Fibroblast of lung (primary cell): ENCODE data around the gene EGF. TPM values are rescaled to one million over a fixed set of nuclear protein-coding genes. Genes with fewer than 3 reads are reported as not detected.
"Not testable (repeated sequence)": the region's sequence is repeated elsewhere in the genome, so short reads cannot be mapped to it uniquely, and the experiment has no call there.

ENCODE experiments used
- DNase-seq, 2 donors: peaks; one replicate each; pipeline versions ENCODE4 v3.0.0 to v3.0.0-alpha.2; 2010; ENCODE audit warnings: low read depth in 2 of 2
- H2AFZ ChIP-seq: 2 replicates; pipeline ENCODE4 v1.5.1; 2012; ENCODE audit warnings: low read length, control low read depth, inconsistent platforms
- H3K27ac ChIP-seq: 2 replicates; pipeline ENCODE4 v1.5.1; 2011; ENCODE audit warnings: low read length, control low read depth; ENCODE audit not compliant: insufficient read depth
- H3K27me3 ChIP-seq: 2 replicates; pipeline ENCODE4 v1.5.1; 2011; ENCODE audit warnings: mild to moderate bottlenecking, low read length; ENCODE audit not compliant: control insufficient read depth, insufficient read depth
- H3K36me3 ChIP-seq: 2 replicates; pipeline ENCODE4 v1.5.1; 2011; ENCODE audit warnings: low read length; ENCODE audit not compliant: control insufficient read depth, insufficient read depth
- H3K4me1 ChIP-seq: 2 replicates; pipeline ENCODE4 v1.5.1; 2011; ENCODE audit warnings: low read length; ENCODE audit not compliant: control insufficient read depth, insufficient read depth; ENCODE audit errors: extremely low read depth
- H3K4me2 ChIP-seq: 2 replicates; pipeline ENCODE4 v1.5.1; 2011; ENCODE audit warnings: low read length, control low read depth; ENCODE audit not compliant: insufficient read depth; ENCODE audit errors: extremely low read depth
- H3K4me3 ChIP-seq, 4 experiments: fragments of 200-600 bp in 1 of 4; sonication (generic) in 1 of 4; replicated peaks in 1 of 4; 2 replicates each; pipeline ENCODE4 v1.5.1; 2011 to 2016; ENCODE audit warnings: low read length in 4 of 4, low read depth in 3 of 4, mild to moderate bottlenecking in 3 of 4, control low read depth in 2 of 4, inconsistent platforms in 1 of 4, mixed read lengths in 1 of 4; ENCODE audit not compliant: insufficient read depth in 1 of 4; ENCODE audit errors: control extremely low read depth in 1 of 4
- H3K79me2 ChIP-seq: 2 replicates; pipeline ENCODE4 v1.5.1; 2012; ENCODE audit warnings: mild to moderate bottlenecking, low read length, inconsistent platforms; ENCODE audit not compliant: control insufficient read depth, insufficient read depth
- H3K9ac ChIP-seq: 2 replicates; pipeline ENCODE4 v1.5.1; 2011; ENCODE audit warnings: mild to moderate bottlenecking, low read length, control low read depth; ENCODE audit not compliant: insufficient read depth
- H3K9me3 ChIP-seq: 2 replicates; pipeline ENCODE4 v1.5.1; 2012; ENCODE audit warnings: low read depth, low read length; ENCODE audit not compliant: control insufficient read depth, insufficient read depth
- H4K20me1 ChIP-seq: 2 replicates; pipeline ENCODE4 v1.5.1; 2011; ENCODE audit warnings: low read length; ENCODE audit not compliant: control insufficient read depth, insufficient read depth; ENCODE audit errors: extremely low read depth
- EZH2 ChIP-seq: IDR thresholded peaks from 2 replicates; pipeline ENCODE4 v1.5.1; 2012; ENCODE audit warnings: low read length, control low read depth, mild to moderate bottlenecking; ENCODE audit errors: missing control alignments
- polyA plus RNA-seq, 2 donors: library from polyadenylated mRNA; depleted of rRNA in 1 of 2; stranded (reverse) in 1 of 2; unstranded in 1 of 2; fragments of >200 nt; gene quantifications; 2 replicates each; pipeline ENCODE4 v1.2.1, GENCODE V29; 2011 to 2012; ENCODE audit warnings: missing spikeins in 1 of 2
- total RNA-seq: library from RNA; depleted of rRNA; stranded (reverse); fragments of >200 nt; gene quantifications from 2 replicates; pipeline ENCODE4 v1.2.1, GENCODE V29; 2014
- TF ChIP-seq, protein P1 (sequence below), 2 donors: IDR thresholded peaks in 1 of 2; conservative IDR thresholded peaks in 1 of 2; 1 replicate in 1 of 2; 2 replicates in 1 of 2; pipeline ENCODE4 v1.5.1; 2011 to 2012; ENCODE audit warnings: low read length in 2 of 2, control low read depth in 1 of 2, inconsistent platforms in 1 of 2, low read depth in 1 of 2, mild to moderate bottlenecking in 1 of 2

The EGF gene
- total and polyA plus RNA-seq, 2 donors (not counting 1 experiment from before 2014, with no cell fraction given), result 0.59 to 0.83 TPM

DNA sequence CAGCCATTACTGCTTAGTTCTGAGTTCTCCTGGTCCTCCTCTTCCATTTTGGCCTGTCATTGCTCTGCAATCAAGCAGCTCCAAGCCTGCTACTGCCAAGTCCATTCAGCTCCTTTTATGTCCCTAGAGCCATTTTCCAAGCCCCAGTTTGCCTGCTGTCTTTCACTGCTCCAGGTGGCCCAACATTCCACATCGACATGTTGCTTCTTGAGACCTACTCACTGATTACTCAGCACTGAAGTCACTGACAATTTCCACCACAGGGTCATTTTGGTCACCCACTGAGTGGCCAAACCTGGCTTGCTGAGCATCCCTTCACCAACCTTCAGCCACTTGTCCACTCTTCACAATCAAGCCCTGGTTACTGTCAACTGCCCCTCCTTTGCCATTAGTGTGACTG, 37.6 kb upstream of the EGF start:
- no peaks in the 10 kb centered on the region for H4K20me1 ChIP-seq
- H3K27ac ChIP-seq, result no peak overlapping the region
- no peaks in the 10 kb centered on the region for H3K79me2 ChIP-seq
- DNase-seq, result no peak
- H3K9me3 ChIP-seq, result no peaks in the 10 kb centered on the region
- H3K9ac ChIP-seq, result no peak overlapping the region
- H3K27me3 ChIP-seq, result no peaks in the 10 kb centered on the region
- no peak overlapping the region for H2AFZ ChIP-seq
- no peak overlapping the region for H3K4me3 ChIP-seq
- no peak overlapping the region for H3K4me2 ChIP-seq
- no peaks in the 10 kb centered on the region for H3K36me3 ChIP-seq
- TF ChIP-seq, protein P1, sequence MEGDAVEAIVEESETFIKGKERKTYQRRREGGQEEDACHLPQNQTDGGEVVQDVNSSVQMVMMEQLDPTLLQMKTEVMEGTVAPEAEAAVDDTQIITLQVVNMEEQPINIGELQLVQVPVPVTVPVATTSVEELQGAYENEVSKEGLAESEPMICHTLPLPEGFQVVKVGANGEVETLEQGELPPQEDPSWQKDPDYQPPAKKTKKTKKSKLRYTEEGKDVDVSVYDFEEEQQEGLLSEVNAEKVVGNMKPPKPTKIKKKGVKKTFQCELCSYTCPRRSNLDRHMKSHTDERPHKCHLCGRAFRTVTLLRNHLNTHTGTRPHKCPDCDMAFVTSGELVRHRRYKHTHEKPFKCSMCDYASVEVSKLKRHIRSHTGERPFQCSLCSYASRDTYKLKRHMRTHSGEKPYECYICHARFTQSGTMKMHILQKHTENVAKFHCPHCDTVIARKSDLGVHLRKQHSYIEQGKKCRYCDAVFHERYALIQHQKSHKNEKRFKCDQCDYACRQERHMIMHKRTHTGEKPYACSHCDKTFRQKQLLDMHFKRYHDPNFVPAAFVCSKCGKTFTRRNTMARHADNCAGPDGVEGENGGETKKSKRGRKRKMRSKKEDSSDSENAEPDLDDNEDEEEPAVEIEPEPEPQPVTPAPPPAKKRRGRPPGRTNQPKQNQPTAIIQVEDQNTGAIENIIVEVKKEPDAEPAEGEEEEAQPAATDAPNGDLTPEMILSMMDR (conservative IDR thresholded peaks at IDR 0.05 in 1 of 2, IDR thresholded peaks at IDR 0.05 in 1 of 2; ENCODE audit: low read depth in 1 of 2, low read length in 2 of 2), result no peak
- no peak for TF ChIP-seq EZH2
- H3K4me1 ChIP-seq, result no peaks in the 10 kb centered on the region

DNA sequence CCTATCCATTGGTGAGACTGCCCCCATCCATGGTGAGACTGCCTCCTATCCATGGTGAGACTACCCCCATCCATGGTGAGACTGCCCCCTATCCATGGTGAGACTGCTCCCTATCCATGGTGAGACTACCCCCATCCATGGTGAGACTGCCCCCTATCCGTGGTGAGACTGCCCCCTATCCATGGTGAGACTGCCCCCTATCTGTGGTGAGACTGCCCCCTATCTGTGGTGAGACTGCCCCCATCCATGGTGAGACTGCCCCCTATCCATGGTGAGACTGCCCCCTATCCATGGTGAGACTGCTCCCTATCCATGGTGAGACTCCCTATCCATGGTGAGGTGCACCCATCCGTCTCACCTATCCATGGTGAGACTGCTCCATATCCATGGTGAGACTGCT, 37.1 kb upstream of the EGF start:
- H3K27me3 ChIP-seq, H3K4me3 ChIP-seq: not testable (repeated sequence)

DNA sequence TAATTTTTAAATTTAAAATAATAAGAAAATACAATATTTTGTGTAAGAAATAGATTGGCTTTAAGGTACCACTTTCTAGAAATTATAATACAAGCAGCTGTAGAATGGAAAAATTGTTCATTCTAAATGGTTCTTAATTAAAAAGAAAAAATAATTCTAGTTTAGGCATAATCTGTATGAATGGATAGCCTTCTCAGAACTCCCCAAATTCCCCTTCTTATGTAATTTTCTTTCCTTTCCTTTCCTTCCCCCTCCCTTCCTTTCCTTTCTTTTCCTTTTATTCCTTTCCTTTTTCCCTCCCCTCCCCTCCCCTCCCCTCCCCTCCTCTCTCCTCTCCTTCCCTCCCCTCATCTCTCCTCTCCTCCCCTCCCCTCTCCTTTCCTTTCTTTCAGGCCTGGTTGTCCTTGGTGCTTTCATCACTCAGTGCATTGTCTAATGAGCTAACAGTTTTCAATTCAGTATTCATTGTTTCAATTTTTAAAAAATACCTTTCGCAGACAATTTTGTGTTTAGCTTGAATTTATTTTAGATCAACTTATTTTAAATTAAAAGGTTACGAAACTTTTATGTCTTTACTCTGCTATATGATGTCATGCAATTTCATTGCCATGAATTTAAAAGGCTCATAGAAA, 35.9 kb upstream of the EGF start:
- Histone ChIP-seq H3K27ac (no peak overlapping the region), H3K9me3 (no peaks in the 10 kb centered on the region), H3K36me3 (no peaks in the 10 kb centered on the region), H3K9ac (no peak overlapping the region), H3K4me2 (no peak overlapping the region), H3K27me3 (no peaks in the 10 kb centered on the region), H2AFZ (no peak overlapping the region), H4K20me1 (no peaks in the 10 kb centered on the region), H3K4me1 (no peaks in the 10 kb centered on the region), H3K4me3 (no peak overlapping the region), H3K79me2 (no peaks in the 10 kb centered on the region)
- DNase-seq, result no peak
- TF ChIP-seq, protein P1 (conservative IDR thresholded peaks at IDR 0.05 in 1 of 2, IDR thresholded peaks at IDR 0.05 in 1 of 2; ENCODE audit: low read depth in 1 of 2, low read length in 2 of 2), result no peak
- TF ChIP-seq EZH2, result no peak

More for the DNA sequence above, 37.1 kb upstream of the EGF start:
- not testable (repeated sequence) for H2AFZ ChIP-seq, H3K4me1 ChIP-seq, H3K9me3 ChIP-seq, H3K4me2 ChIP-seq, DNase-seq, H4K20me1 ChIP-seq, H3K36me3 ChIP-seq, H3K79me2 ChIP-seq, H3K27ac ChIP-seq, H3K9ac ChIP-seq
